ENCODE results near the gene CDK11B.
"Not testable (repeated sequence)": the region's sequence is repeated elsewhere in the genome, so short reads cannot be mapped to it uniquely, and the experiment has no call there.

CDK11B gene

GRCh38 chr1:1658583-1659549, at the start of gene CDK11B:
TSS of gene CDK11B (minus strand) at chr1:1659004. CDS start at chr1:1657485, 1,519 bp downstream.
- DNase-seq = peak; percentile 66 to 82

- DNase-seq = not testable (repeated sequence)
These were observed 49.1 kb upstream of the CDK11B start for GRCh38 chr1:1707897-1708296.

GRCh38 chr1:1707241-1707640, 48.4 kb upstream of the CDK11B start:
- DNase-seq = not testable (repeated sequence)

- not testable (repeated sequence) for DNase-seq
These were observed 46.8 kb upstream of the CDK11B start for GRCh38 chr1:1705623-1706022.

- not testable (repeated sequence) for DNase-seq
These were observed 45.6 kb upstream of the CDK11B start for GRCh38 chr1:1704284-1704957.

- no peak for DNase-seq
These were observed 45.0 kb upstream of the CDK11B start for GRCh38 chr1:1703796-1704195.

GRCh38 chr1:1702506-1702905, 43.7 kb upstream of the CDK11B start:
- DNase-seq = not testable (repeated sequence)

- not testable (repeated sequence) for DNase-seq
These were observed 41.8 kb upstream of the CDK11B start for GRCh38 chr1:1700557-1700956.

GRCh38 chr1:1700067-1700466, 41.3 kb upstream of the CDK11B start:
- DNase-seq = not testable (repeated sequence)

- not testable (repeated sequence) for DNase-seq
These were observed 40.3 kb upstream of the CDK11B start for GRCh38 chr1:1699061-1699460.

- DNase-seq = not testable (repeated sequence)
These were observed 38.8 kb upstream of the CDK11B start for GRCh38 chr1:1697358-1698183.

- DNase-seq = not testable (repeated sequence)
These were observed 37.9 kb upstream of the CDK11B start for GRCh38 chr1:1696431-1697357.

GRCh38 chr1:1692714-1693647, 34.2 kb upstream of the CDK11B start, which contains the start of gene SLC35E2B:
TSS of gene SLC35E2B (minus strand) at chr1:1692795. CDS start at chr1:1676699, 16,096 bp downstream.
- DNase-seq = peak; percentile 87 to 89

- DNase-seq = peak in 1 of 2 donors; percentile 58
These were observed 33.5 kb upstream of the CDK11B start for GRCh38 chr1:1692324-1692713.

- DNase-seq = not testable (repeated sequence)
These were observed 32.6 kb upstream of the CDK11B start for GRCh38 chr1:1691443-1691842.

- DNase-seq = not testable (repeated sequence)
These were observed 30.7 kb upstream of the CDK11B start for GRCh38 chr1:1689526-1689925.

- no peak for DNase-seq
These were observed 29.0 kb upstream of the CDK11B start for GRCh38 chr1:1687846-1688245.

- no peak for DNase-seq
These were observed 25.4 kb upstream of the CDK11B start for GRCh38 chr1:1684031-1684681.

GRCh38 chr1:1683104-1683905, 24.5 kb upstream of the CDK11B start:
- no peak for DNase-seq

All from hippocampal formation (tissue), 2 donors.